ENCODE measurements around the gene FCRLA.
"Not testable (repeated sequence)": the region's sequence is repeated elsewhere in the genome, so short reads cannot be mapped to it uniquely, and the experiment has no call there.

FCRLA gene, protein sequence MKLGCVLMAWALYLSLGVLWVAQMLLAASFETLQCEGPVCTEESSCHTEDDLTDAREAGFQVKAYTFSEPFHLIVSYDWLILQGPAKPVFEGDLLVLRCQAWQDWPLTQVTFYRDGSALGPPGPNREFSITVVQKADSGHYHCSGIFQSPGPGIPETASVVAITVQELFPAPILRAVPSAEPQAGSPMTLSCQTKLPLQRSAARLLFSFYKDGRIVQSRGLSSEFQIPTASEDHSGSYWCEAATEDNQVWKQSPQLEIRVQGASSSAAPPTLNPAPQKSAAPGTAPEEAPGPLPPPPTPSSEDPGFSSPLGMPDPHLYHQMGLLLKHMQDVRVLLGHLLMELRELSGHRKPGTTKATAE

DNA sequence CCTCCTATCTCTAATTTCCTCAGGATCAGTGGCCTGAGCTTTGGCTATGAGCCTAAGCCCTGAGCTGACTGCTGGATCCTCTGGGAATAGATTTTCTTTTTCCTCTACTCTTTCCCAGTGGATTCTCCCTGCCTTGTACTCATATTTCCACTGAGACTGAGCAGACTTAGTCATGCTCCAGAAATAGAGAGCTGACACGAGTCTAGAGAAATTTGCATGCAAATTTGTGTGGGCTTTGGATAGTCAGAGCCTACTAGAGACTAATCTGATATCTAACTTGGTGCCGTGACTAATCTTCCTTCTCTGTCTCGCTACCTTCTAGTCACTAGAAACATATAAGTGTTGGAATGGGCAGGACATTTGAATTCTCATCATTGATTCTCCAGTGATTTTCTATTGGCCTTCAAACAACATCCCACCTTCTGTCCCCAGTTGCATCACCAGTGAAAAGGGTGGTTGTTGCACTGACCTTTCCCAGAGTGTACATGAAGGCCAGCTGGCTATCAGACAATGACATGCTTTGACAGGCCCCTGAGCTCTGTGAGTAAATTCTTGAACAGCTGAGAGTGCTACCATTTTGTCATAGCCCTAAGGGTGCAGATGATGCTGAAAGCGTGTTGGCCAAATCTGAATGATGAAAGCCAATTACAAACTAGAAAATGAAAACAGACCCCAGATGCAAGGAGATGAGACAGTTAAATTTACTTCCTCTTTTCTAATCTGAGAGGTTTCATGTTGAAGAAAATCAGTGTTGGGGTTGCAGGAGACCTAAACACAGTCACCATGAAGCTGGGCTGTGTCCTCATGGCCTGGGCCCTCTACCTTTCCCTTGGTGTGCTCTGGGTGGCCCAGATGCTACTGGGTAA, at the start of gene FCRLA:
TSS of gene FCRLA (plus strand) at position 748 of the 866 bp plus-strand sequence. CDS start at position 784, 36 bp downstream.
- DNase-seq (ENCODE audit: low read depth in 4 of 4, low spot score in 1 of 4), result no peak

- DNase-seq (ENCODE audit: low read depth in 4 of 4, low spot score in 1 of 4), result not testable (repeated sequence)
Observed at GRCh38 chr1:161658524-161658923, 48.5 kb upstream of the FCRLA start.

DNA sequence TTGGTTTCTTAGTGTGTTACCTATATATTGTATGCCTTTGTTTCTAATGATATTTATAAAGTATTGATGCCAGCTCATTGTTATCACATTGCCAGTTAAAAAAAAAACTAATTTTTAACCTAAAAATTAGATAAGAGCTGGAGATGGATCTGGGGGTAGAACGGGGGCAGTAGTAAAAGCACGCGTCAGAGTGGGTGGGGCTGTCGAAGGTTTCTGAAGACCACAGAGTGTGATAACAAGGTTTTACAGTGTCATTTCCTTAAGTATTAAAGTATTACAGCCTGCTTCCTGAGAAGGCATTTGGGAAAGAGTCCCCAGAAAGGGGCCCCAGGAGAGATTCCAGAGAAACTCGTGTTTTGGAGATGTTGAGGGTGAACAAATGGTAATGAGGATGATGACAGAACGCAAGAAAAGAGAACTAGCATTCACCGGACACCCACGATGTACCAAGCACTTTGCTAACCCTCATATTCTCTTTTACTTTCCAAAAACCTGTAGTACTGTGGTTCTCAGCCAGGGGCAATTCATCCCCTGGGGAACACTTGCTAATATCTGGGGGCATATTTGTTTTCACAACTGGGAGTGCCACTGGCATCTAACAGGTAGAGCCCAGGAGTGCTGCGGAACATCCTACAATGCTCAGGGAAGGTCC, 45.2 kb upstream of the FCRLA start:
- not testable (repeated sequence) for DNase-seq (ENCODE audit: low read depth in 4 of 4, low spot score in 1 of 4)

GRCh38 chr1:161662684-161663339, 44.2 kb upstream of the FCRLA start, which contains the start of gene FCGR2B:
Gene FCGR2B (plus strand): TSS chr1:161663143. CDS start chr1:161663242, 99 bp downstream.
- DNase-seq (ENCODE audit: low read depth in 4 of 4, low spot score in 1 of 4), result not testable (repeated sequence)

DNA sequence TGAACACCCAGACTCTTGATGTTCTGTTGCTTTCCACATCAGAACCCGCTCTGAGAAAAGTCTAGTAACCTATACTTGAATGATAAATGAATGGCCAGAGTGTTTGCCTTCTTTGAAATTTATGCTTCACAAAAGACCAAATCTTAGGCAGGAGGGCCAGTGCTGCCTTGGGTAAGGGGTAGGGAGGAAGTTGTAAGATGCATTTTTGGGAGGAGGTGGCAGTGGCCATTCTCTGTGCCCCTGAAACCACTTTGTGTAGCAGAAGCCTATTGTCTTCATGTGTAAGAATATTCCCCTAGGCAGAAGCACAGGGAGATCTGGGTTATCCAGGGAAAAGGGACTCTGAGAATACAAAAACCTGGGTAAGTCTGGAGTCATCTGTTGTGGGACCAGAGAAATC, 43.5 kb upstream of the FCRLA start:
- DNase-seq (ENCODE audit: low read depth in 4 of 4, low spot score in 1 of 4), result not testable (repeated sequence)

- not testable (repeated sequence) for DNase-seq (ENCODE audit: low read depth in 4 of 4, low spot score in 1 of 4)
Observed at GRCh38 chr1:161664689-161665088, 42.3 kb upstream of the FCRLA start.

DNA sequence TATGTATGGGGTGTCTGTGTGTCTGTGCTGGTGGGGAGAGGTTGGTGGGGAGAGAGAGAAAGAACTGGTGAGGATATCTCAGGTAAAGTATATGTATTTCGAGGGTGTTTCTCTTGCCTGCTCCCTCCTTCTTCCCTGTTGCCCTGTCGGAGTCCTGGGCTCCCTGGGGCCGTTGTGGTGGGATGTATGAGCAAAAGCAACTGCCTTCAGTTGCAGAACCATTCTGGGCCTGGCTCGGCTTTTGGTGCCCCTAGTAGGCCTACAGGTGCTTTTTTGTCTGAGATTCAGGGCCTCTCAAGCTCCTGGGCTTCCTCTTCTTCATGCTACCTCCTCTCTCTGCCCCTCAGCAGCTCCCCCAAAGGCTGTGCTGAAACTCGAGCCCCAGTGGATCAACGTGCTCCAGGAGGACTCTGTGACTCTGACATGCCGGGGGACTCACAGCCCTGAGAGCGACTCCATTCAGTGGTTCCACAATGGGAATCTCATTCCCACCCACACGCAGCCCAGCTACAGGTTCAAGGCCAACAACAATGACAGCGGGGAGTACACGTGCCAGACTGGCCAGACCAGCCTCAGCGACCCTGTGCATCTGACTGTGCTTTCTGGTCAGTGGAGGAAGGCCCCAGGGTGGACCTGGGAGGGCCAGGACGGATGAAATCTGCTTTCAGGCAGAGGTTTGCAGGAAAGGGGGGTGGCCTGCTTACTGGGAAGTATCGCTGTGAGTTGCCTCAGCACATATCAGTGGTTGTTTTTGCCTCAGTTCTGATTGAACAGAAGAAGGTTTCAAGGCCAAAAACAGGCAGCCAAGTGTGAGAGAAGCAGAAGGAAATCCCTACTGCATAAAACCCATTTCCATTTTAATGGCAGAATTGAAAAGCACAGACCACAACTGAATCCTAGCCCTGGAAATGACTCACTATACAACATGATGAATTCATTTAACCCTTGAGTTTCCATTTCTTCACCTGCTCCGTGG, 35.7 kb upstream of the FCRLA start:
- DNase-seq (ENCODE audit: low read depth in 4 of 4, low spot score in 1 of 4), result not testable (repeated sequence)

DNA sequence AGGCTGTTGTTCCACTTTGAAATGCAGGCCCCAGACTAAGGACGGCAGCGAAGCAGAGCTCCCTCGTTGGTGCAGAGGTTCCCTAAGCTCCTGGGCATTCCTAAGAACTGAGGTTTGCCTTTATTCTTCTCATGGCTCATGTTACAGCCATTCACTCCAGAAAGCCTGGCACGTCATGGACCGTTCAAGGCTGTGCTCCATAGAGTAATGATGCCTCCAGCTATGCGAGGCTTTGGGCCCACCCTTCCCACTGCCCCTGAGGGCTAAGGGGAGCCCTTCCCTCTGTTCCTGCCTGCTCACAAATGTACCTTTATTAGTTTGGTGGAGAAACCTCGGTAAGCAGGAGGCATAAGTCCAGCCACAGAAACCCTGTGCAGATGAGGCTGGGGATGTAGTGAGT, 33.6 kb upstream of the FCRLA start:
- DNase-seq (ENCODE audit: low read depth in 4 of 4, low spot score in 1 of 4), result not testable (repeated sequence)

DNA sequence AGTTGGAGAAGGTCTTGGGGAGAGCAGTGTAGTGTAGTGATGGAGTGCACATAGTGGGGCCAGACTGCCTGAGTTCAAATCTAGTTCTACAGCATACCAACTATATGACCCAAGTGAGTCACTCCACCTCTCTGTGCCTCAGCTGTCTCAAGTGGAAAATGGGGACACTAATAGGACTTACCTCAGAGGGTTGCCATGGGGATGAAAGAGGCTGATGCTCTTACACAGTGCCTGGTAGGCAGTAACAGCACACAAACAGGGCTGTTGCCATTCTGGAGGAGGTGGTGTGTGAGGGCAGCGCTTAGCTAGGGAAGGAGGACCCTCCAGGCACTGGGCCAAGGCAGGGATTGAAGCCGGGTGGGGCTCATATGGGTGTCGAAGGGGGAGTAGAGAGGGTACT, 32.6 kb upstream of the FCRLA start:
- DNase-seq (ENCODE audit: low read depth in 4 of 4, low spot score in 1 of 4), result not testable (repeated sequence)

DNA sequence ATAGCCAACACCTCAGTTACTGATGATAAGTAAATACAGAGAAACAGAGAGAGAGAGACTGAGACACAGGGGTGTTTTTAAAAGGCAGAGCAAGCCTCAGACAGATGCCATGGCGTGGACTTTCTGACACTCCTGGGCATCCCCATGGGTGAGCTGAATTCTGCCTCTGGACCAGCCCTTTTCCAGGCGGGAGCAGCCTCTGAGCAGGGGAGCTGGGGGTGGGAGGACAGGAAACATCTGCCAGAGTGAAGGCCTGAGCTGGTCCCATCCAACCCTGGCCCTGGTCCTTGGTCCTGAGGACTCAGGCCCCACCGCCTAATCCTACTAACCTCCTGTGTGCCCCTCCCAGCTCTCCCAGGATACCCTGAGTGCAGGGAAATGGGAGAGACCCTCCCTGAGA, 32.1 kb upstream of the FCRLA start:
- DNase-seq (ENCODE audit: low read depth in 4 of 4, low spot score in 1 of 4), result not testable (repeated sequence)

GRCh38 chr1:161676441-161676840, 30.6 kb upstream of the FCRLA start:
- no peak for DNase-seq (ENCODE audit: low read depth in 4 of 4, low spot score in 1 of 4)

GRCh38 chr1:161676958-161677689, 29.9 kb upstream of the FCRLA start:
- DNase-seq (ENCODE audit: low read depth in 4 of 4, low spot score in 1 of 4), result no peak

GRCh38 chr1:161678500-161678899, 28.5 kb upstream of the FCRLA start:
- DNase-seq (ENCODE audit: low read depth in 4 of 4, low spot score in 1 of 4), result no peak

GRCh38 chr1:161681879-161682278, 25.1 kb upstream of the FCRLA start:
- DNase-seq (ENCODE audit: low read depth in 4 of 4, low spot score in 1 of 4), result no peak

DNA sequence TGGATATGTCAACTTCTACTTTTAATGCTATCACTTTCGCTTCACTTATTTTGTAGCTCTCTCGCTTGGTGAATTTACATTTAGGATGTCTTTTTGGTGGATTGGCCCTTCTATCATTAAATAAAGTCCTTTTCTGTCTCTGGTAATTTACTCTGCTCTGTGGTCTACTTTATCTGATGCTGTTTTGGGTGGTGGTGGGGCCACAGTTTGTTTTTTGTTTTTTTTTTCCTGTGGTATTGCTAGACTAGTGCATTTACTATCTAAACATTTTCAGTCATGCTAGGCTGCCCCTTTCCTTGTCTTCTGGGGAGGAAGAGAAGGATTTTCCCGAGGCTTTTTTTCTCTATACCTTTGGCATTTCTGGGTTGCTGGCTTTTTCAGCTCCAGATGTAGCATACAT, 18.1 kb upstream of the FCRLA start:
- DNase-seq (ENCODE audit: low read depth in 4 of 4, low spot score in 1 of 4), result no peak

DNA sequence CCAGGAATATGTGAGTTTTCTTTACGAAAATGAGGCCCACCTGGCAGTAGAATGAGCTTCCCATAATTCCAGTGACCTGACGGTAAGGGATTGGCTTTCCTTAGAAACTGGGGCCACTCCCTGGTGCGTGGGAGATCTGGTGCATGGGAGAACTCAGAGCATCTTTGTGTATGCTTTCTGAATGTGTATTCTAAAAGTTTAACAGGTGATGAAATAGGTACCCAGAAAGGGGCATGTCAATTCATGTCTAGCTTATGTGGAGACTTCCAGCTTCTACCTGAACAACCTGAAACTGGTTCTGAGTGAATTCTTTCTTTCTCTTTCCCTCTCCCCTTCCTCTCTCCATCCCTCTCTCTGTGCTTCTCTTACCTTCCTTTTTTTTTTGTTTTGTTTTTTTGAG, 15.2 kb upstream of the FCRLA start:
- no peak for DNase-seq (ENCODE audit: low read depth in 4 of 4, low spot score in 1 of 4)

DNA sequence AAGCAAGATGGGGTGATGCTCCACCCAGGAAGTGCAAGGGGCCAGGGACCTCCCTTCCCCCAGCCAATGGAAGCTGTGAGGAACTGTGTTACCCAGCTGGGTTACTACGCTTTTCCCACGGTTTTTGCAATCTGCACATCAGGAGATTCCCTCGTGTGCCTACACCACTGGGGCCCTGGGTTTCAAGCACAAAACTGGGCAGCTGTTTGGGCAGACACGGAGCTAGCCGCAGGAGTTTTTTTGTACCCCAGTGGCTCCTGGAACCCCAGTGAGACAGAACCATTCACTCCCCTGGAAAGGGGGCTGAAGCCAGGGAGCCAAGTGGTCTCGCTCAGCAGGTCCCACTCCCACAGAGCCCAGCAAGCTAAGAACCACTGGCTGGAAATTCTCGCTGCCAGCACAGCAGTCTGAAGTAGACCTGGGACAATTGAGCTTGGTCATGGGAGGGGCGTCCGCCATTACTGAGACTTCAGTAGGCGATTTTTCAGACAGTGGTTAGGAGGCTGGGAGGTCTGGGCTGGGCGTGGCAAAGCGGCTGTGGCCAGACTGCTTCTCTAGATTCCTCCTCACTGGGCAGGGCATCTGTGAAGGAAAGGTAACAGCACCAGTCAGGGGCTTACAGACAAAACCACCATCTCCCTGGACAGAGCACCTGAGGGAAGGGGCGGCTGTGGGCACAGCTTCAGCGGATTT, 13.9 kb upstream of the FCRLA start:
- not testable (repeated sequence) for DNase-seq (ENCODE audit: low read depth in 4 of 4, low spot score in 1 of 4)

DNA sequence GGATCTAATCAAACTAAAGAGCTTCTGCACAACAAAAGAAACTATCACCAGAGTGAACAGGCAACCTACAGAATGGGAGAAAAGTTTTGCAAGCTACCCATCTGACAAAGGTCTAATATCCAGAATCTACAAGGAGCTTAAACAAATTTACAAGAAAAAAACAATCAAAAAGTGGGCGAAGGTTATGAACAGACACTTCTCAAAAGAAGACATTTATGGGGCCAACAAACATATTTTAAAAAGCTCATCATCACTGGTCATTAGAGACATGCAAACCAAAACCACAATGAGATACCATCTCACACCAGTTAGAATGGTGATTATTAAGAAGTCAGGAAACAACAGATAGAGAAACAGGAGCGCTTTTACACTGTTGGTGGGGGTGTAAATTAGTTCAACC, 8.7 kb upstream of the FCRLA start:
- DNase-seq (ENCODE audit: low read depth in 4 of 4, low spot score in 1 of 4), result not testable (repeated sequence)
